BJ (cell line): ENCODE results near the gene PSMD4. TPM values are rescaled to one million over a fixed set of nuclear protein-coding genes. Genes with fewer than 3 reads are reported as not detected.
"Not testable (repeated sequence)": the region's sequence is repeated elsewhere in the genome, so short reads cannot be mapped to it uniquely, and the experiment has no call there.

Source experiments
- CTCF ChIA-PET: fragments of 350-600 bp; formaldehyde crosslinking; extraction: SDS; loops from one replicate; lab custom pipeline; 2021; ENCODE audit warnings: antibody characterized with exemption, inconsistent platforms; lab: Yijun Ruan, JAX
- POLR2A ChIA-PET: fragments of 300-600 bp; sonication (Branson Sonifier 250); formaldehyde crosslinking; extraction: SDS; loops from one replicate; lab custom pipeline; 2021; ENCODE audit warnings: antibody characterized with exemption; lab: Charles Lee
- DNase-seq: peaks from one replicate; pipeline ENCODE4 v3.0.0-alpha.2; 2011; ENCODE audit warnings: low read depth
- H3K27me3 ChIP-seq: 2 replicates; pipeline ENCODE4 v1.6.0; 2011; ENCODE audit warnings: low read length; ENCODE audit not compliant: control insufficient read depth, insufficient read depth
- H3K36me3 ChIP-seq: 2 replicates; pipeline ENCODE4 v1.5.1; 2011; ENCODE audit warnings: low read length; ENCODE audit not compliant: control insufficient read depth, insufficient read depth
- H3K4me3 ChIP-seq: 2 replicates; pipeline ENCODE4 v1.5.1; 2011; ENCODE audit warnings: low read depth, mild to moderate bottlenecking, control low read depth, low read length
- polyA plus RNA-seq: library from polyadenylated mRNA; depleted of rRNA; stranded (reverse); fragments of >200 nt; gene quantifications from 2 replicates; pipeline ENCODE4 v1.2.3, GENCODE V29; 2011
- TF ChIP-seq, protein P1 (sequence below): IDR thresholded peaks from 2 replicates; pipeline ENCODE4 v1.5.1; 2011; ENCODE audit warnings: low read depth, mild to moderate bottlenecking, control low read depth, inconsistent platforms, low read length, moderate library complexity; ENCODE audit not compliant: insufficient read depth

The PSMD4 gene
- polyA plus RNA-seq, 1 experiment = 255 TPM

DNA sequence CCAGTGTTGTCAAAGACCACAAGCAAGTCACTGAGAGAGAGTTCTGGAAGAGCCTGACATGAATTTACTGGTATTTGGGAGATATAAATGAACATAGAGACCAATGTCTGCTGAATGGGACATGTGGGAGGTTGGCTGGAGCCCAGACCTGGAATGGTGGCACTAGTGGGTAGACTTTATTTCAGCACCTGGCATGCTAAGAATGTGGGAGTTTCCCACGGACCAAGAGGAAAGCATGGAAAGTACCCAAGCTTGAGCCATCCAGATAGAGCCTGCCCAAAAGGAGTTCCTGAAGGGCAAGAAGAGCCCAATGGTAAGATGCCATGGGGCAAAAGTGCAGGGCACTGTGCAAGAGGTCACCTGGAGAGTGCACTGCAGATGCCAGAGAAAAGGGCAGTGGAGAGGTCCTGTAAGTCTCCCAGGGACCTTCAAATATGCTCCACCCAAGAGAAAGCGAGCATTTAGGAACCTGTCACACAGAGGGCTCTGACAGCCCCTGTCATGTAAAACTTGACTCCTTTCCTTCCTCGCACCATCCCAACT lies 19.5 kb downstream of the PSMD4 start:
- Histone ChIP-seq H3K4me3 (no peak overlapping the region), H3K27me3 (no peaks in the 10 kb centered on the region), H3K36me3 (no peaks in the 10 kb centered on the region)
- TF ChIP-seq, protein P1, sequence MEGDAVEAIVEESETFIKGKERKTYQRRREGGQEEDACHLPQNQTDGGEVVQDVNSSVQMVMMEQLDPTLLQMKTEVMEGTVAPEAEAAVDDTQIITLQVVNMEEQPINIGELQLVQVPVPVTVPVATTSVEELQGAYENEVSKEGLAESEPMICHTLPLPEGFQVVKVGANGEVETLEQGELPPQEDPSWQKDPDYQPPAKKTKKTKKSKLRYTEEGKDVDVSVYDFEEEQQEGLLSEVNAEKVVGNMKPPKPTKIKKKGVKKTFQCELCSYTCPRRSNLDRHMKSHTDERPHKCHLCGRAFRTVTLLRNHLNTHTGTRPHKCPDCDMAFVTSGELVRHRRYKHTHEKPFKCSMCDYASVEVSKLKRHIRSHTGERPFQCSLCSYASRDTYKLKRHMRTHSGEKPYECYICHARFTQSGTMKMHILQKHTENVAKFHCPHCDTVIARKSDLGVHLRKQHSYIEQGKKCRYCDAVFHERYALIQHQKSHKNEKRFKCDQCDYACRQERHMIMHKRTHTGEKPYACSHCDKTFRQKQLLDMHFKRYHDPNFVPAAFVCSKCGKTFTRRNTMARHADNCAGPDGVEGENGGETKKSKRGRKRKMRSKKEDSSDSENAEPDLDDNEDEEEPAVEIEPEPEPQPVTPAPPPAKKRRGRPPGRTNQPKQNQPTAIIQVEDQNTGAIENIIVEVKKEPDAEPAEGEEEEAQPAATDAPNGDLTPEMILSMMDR = no peak
- ChIA-PET POLR2A (interaction anchor here (0.6 kb wide), 1 partner anchor 19 kb away, joined by 5 read pairs; the partner anchor contains the start of gene PSMD4), CTCF (no interaction called here)
- no peak for DNase-seq

GRCh38 chr1:151275341-151275740 lies 20.8 kb downstream of the PSMD4 start:
- POLR2A ChIA-PET, DNase-seq, H3K4me3 ChIP-seq, H3K27me3 ChIP-seq, H3K36me3 ChIP-seq: not testable (repeated sequence)
- CTCF ChIA-PET = interaction anchor here (0.6 kb wide), 1 partner anchor 63 kb away, joined by 4 read pairs; no protein-coding TSS in a partner anchor

DNA sequence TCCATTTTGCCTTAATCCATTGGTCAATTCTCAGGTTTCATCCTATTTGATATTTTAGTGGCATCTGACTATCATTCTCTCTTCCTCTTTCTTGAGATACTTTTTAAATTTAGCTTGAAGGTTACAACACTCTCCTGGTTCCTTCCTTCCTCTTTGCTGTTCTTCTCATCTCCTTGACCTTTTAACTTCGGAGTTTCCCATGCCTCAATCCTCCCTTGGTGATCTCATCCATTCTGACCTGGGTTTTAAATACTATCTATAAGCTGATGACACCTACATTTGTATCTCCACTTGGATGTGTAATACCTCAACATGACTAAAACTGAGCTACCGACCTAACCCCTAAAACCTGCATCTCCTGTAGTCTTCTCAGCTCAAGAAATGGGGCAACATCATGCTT lies 22.7 kb downstream of the PSMD4 start:
- Histone ChIP-seq H3K4me3 (no peak overlapping the region), H3K36me3 (no peaks in the 10 kb centered on the region), H3K27me3 (no peaks in the 10 kb centered on the region)
- TF ChIP-seq, protein P1 = no peak
- POLR2A ChIA-PET = no interaction called here
- CTCF ChIA-PET = interaction anchor here (1.7 kb wide), 1 partner anchor 26 kb away, joined by 4 read pairs; no protein-coding TSS in a partner anchor
- no peak for DNase-seq

GRCh38 chr1:151281225-151281968 lies 26.9 kb downstream of the PSMD4 start:
- Histone ChIP-seq H3K4me3 (peak overlapping the region; percentile 73), H3K36me3 (peaks cover 3% of the 10 kb centered on the region), H3K27me3 (no peaks in the 10 kb centered on the region)
- DNase-seq = peak; percentile 88
- ChIA-PET CTCF (interaction anchor here (0.7 to 2.2 kb wide), 5 partner anchors 15 to 87 kb away, joined by 4 to 8 read pairs (median 4); no protein-coding TSS in a partner anchor), POLR2A (interaction anchor here (0.5 to 1.0 kb wide), 3 partner anchors 27 to 220 kb away, joined by 4 to 15 read pairs (median 5); partner anchors contain the start of genes PI4KB and PSMD4)
- TF ChIP-seq, protein P1 = peak; percentile 19; the same call in 1 of the 2 replicates

- no peaks in the 10 kb centered on the region for H3K27me3 ChIP-seq
- H3K4me3 ChIP-seq = peak within 1 kb of the TSS; percentile 92
- CTCF ChIA-PET = interaction anchor here (0.7 to 2.2 kb wide), 6 partner anchors 14 to 87 kb away, joined by 4 to 8 read pairs (median 4); no protein-coding TSS in a partner anchor
- peaks cover 11% of the 10 kb centered on the region for H3K36me3 ChIP-seq
- TF ChIP-seq, protein P1 = 0 out of 2 replicates have a peak, but pooled peaks have one; percentile 3
- DNase-seq = peak; percentile 99
- POLR2A ChIA-PET = interaction anchor here (0.5 to 0.9 kb wide), 3 partner anchors 28 to 221 kb away, joined by 4 to 15 read pairs (median 11); partner anchors contain the start of genes LYSMD1 and PSMD4
Measured at GRCh38 chr1:151281969-151282882, 27.7 kb downstream of the PSMD4 start, which contains the start of gene ZNF687. ZNF687 (plus strand) TSS chr1:151282299; CDS start chr1:151286292, 3,993 bp downstream.
